SU-DHL-6 (cell line): ENCODE data around the gene DOCK1.

Experiments
- EZH2phosphoT487 ChIP-seq: fragments of 200-600 bp; sonication (generic), shearing (Covaris generic); conservative IDR thresholded peaks from 2 replicates; pipeline ENCODE4 v1.6.1; 2018; ENCODE audit warnings: mild to moderate bottlenecking, antibody characterized with exemption, low read length, moderate library complexity, mixed read lengths
- TF ChIP-seq, protein P1 (sequence below): fragments of 200-600 bp; sonication (generic); IDR thresholded peaks from one replicate; pipeline ENCODE4 v1.5.1; 2017; ENCODE audit warnings: antibody characterized with exemption, mild to moderate bottlenecking, low read length, moderate library complexity; ENCODE audit not compliant: insufficient read depth, poor library complexity, severe bottlenecking

DNA sequence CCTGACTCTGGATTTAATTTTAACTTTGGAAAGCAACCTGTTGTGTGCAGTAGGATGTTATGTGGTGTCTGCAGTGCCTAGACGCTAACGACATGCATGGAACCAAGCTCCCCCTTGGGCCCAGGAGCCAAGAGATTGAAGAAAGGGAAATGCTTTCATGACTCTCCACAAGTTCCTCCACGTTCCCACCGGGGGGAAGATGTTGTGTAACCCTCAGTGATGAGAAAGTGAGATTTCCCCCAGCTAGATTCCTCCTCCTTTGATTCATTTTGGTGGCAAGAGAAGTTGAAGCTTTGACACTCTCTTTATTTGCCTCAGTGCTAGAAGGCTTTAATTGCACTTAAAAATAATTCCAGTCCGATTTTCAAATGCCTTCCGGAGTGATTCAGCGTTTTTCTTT is 449.0 kb downstream of the DOCK1 start:
- TF ChIP-seq, protein P1, sequence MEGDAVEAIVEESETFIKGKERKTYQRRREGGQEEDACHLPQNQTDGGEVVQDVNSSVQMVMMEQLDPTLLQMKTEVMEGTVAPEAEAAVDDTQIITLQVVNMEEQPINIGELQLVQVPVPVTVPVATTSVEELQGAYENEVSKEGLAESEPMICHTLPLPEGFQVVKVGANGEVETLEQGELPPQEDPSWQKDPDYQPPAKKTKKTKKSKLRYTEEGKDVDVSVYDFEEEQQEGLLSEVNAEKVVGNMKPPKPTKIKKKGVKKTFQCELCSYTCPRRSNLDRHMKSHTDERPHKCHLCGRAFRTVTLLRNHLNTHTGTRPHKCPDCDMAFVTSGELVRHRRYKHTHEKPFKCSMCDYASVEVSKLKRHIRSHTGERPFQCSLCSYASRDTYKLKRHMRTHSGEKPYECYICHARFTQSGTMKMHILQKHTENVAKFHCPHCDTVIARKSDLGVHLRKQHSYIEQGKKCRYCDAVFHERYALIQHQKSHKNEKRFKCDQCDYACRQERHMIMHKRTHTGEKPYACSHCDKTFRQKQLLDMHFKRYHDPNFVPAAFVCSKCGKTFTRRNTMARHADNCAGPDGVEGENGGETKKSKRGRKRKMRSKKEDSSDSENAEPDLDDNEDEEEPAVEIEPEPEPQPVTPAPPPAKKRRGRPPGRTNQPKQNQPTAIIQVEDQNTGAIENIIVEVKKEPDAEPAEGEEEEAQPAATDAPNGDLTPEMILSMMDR, result no peak
- TF ChIP-seq EZH2phosphoT487, result no peak
